NOMO-1 treated with dmso at 0.1 percent for 144 hours (cell line): Measurements from ENCODE around the gene UBXN10.

ENCODE experiments used
- DNase-seq: peaks from one replicate; lab custom pipeline; 2025; ENCODE audit not compliant: unreplicated experiment; lab: John Stamatoyannopoulos, UW

Gene UBXN10

DNA sequence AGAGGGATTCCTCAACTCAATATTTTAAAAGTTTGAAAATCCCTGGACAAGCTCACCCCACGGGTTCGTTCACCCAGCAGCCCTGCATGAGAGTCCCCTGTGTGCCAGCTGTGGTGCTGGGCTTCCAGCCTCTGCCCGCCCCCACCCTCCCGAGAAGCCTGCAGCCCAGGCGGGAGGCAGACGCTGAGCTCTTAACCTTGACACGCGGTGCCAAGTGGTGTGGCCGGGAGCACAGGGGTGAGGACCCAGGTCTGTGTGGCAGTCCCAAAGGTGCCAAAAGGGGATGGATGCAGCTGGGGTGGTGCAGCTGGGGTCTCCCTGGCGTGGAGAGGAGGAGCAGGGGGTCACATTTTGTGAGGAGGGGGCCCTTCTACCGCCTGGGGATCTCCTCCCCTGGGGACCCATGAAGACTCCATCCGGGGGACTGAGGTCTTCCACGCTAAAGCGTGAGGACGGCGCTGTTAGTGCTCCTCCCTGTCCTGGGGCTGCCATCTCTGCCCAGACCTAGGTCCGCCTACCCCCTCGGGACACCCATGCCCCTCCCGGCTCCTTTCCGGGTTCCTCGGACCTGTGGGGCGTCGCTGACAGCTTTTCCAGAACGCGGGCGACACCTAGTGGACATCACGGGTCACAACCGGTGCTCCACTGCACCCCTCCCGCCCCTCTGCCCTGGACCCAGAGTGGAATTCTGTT lies 33.8 kb upstream of the UBXN10 start:
- peak; percentile 61 for DNase-seq

DNA sequence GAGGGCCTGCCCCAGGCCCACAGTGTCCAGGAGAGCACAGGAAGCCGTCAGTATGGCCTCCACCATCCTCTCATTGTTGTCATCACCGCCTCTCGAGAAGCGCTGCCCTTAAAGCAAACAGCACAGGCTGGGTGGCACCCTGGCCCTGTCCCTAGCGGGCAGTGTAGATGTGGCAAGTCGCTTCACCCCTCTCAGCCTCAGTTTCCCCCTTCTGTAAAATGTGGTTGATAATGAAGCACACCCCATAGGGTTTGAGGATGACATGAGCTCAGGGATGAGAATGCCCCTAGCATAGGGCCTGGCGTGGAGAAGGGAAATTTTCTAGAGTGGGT lies 33.3 kb upstream of the UBXN10 start:
- DNase-seq, result no peak

DNA sequence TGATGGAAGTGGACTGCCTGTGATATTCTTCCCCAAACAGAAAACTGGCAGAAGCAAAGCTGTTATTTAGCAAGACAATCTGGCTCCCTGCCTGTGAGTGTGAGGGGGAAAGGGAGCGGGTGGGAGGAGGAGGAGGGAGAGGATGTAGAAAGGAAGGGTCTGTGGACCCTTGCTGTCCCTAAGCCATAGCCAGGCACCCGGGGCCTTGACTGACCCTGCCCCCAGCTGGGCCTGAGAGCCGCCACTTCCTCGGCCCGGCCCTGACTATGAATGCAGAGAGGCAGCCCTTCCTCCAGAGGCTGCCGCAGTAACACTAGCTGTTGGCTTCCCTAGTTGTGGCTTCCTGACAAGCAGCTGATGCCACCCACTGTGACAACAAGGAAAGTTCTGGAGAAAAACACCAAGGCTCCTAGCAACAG lies 32.9 kb upstream of the UBXN10 start:
- peak; percentile 7 for DNase-seq

DNA sequence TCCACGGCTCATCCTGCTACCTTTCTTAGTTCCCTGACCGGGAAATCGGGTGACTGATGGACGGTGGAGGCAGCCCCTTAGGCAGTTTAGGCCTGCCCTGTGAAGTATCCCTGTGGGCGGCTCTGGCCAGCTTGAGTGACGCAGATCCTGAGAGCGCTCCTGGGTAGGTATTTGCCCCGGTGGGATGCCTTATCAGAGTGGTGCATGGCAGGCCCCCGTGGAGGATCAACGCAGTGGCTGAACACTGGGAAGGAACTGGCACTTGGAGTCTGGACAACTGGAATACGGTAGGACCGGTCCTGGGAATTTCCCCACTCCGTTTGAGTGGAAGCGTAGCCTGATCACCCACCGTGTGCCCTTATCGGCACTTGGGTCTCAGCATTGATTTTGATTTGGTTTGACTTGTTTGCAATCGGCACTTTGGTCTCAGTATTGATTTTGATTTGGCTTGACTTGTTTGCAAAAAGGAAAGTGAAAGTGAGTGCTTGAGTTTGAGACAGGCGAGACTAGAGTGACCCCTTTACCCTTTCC lies 31.5 kb upstream of the UBXN10 start:
- DNase-seq, result no peak

DNA sequence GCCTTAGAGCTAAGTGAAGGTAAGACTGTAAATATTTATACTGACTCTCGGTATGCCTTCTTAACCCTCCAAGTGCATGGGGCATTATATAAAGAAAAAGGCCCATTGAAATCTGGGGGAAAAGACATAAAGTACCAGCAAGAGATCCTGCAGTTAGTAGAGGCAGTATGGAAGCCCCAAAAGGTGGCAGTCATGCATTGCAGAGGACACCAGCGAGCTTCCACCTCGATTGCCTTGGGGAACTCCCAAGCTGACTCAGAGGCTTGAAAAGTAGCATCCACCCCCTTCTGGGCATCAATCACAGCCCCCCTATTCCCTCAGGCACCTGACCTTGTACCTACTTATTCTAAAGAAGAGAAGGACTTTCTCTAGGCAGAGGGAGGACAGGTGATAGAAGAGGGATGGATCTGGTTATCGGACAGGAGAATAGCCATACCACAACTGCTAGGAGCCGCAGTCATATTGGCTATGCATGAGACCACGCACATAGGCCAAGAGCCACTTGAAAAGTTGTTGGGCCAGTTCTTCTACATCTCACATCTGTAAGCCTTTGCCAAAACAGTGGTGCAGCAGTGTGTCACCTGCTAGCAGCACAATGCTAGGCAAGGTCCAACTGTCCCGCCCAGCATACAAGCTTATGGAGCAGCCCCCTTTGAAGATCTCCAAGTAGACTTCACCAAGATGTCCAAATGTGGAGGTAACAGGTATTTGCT lies 27.4 kb upstream of the UBXN10 start:
- DNase-seq, result no peak

DNA sequence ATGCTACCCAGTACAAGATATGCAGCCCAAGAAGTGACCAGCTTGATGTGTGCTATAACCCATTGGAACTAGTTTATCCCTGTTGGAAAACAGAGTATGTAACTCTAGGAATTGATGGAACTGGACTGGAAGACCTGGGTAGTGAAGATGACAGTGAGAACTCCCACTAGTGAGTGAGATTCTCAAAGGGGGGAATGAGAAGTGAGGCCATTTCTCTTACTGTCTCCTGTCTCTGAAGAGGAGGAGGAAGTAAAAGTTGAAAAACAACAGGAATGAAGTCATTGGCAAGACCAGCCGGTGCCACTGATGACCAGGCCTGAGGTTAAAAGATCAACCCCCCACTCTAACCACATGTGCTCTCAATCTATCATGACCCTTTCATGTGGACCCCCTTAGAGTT lies 25.9 kb upstream of the UBXN10 start:
- no peak for DNase-seq

DNA sequence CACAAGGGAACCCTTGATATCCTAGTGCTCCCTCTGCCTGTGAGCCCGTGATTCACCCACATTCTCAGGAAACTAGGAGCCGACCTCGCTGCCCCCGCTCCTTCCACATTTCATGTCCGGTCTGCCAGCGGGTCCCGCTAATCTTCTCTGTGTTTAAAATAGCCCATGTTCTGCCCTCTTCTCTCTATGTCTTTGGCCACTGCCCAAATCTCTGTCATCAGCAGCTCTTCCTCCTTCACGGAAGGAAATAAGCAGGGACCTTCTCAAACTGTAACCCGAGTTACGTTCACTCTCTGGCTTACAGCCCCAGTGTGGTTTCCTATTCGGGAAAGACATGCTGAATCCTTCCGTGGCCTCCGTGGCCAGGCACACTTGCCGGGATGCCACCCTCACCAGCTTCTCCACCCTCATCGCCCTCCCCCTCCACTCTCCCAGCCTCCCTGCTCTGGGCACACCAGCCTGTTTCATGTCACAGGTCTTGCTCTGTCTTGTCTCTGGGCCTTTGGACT lies 21.1 kb upstream of the UBXN10 start:
- peak; percentile 6 for DNase-seq

DNA sequence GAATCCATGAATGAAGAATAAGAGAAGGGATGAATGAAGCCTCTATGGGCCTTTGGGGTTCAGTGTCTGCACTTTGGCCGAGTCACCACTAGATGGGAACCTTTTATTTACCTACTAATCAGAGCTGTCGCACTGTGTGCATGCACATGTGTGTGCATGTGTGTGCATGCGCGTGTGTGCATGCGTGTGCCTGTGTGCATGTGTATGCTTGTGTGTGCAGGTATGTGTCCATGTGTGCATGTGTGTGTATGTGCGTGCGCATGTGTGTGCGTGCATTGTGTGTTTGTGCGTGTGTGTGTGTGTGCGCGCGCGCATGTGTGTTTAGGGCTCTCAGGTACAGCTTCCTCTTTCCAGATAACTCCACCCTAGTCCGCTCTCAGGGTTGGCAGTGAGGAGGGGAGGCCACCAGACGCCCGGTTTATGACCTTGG lies 20.4 kb upstream of the UBXN10 start:
- peak; percentile 82 for DNase-seq

DNA sequence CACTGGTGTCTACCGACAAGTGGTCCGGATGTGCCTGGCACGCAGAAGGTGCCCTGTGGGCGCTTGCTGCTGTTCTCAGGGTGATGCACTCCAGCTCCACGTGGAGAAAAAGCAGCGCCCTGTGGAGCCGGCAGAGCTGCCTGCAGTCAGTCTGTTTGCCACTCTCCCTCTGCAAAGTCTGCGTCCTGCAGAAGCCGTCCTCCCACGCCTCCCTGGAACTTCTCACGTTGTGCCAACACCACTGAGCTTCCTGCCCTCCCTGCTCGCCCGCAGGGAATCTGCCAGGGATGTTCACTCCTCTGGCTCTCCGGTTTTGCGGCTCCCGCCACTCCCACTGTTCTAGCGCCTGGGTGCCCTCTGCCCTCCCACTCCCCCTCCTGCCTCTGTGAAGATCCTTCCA lies 19.8 kb upstream of the UBXN10 start:
- no peak for DNase-seq

DNA sequence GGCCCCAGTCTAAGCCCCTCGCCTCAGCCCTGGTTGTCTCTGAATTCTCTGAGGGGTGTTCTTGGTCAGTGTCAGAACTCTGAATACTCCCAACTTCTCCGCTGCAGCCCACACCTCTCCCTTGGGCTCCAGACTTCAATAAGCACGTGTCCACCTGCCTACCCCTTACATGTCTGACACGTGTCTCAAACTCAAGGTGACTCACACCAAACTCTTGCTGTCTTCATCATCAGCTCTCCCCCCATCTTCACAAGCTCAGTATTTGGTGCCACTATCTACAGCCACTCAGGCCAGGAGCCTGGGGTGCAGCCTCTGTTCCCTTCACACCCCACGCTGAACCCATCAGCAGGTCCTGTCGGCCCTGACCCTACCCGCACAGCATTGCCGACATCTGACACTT lies 18.8 kb upstream of the UBXN10 start:
- DNase-seq, result no peak

DNA sequence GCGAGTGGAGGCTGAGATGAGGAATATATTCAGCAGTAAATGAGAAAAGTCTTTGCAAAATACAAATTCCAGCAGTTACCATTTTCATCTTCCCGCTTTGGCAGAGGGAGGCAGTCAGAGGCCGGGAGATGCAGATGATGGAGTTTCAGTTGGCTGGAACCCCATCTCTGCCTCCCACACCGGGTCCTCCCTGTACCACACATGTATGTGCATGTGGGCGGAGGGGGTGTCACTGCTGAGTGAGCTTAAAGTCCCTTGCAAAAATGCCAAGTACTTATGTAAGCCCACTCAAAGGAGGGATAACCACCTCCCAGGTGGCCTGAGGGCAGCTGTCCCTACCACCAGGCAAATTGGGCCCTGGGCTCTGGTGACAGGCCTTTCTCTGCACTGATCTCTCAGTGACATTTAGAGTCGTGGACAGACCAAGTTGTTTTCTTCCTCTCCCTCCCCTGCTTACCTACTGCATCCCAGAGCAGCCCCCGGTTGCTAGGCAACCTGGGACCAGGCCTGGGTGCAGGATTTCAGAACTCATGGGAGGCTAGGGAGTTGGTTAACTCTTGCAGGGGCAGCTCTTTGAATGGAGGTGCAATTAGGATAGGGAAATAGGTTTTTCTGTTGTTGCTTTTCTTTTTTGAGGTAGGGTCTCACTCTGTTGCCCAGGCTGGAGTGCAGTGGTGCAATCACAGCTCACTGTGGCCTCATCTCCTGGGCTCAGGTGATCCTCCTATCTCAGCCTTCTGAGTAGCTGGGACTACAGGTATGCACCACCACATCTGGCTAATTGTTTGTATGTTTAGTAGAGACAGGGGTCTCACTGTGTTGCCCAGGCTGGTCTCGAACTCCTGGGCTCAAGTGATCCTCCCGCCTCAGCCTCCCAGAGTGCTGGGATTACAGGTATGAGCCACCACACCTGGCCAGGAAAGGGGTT lies 17.1 kb upstream of the UBXN10 start:
- DNase-seq, result no peak

DNA sequence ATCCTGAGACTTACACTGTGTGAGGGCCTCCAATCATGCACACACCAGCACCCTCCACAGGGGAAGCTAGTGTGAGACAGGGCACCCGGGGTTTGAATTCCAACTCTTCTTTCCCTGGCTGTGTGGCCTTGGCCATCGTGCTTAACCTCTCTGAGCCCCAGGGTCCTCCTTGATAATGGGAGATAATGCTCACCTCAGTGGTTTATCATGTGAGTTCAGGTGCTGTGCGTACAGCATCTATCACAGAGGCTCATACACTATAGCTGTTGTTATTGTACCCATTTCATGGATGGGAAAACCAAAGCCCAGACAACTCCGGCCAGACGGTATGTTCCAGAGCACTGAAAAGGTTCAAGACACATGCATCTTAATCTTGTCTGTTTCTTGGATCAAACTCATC lies 16.0 kb upstream of the UBXN10 start:
- no peak for DNase-seq

DNA sequence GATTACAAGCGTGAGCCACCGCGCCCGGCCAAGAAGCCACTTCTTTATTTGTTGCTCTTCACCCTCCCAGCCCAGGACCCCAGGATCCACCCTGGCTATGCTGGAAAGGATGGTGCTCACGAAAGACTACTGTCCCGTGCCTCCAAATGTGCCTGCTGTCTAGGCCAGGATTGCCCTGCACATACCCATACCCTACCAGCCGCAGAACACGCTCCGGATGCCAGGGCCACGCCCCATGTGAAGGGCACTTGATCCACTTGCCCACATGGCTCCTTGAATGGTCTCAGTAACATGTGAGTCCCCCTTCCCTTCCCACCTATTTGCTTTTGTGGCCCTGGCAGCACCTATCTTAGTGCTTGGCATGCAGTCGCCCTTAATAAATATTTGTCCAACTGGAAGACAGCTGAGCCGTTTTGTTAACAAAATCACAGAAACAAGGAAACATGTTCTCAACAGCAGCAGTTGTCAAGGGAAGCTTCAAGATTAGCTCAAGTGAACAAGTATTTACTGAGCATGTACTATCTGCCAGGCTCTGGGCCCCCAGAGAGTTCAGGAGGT lies 13.8 kb upstream of the UBXN10 start:
- no peak for DNase-seq

DNA sequence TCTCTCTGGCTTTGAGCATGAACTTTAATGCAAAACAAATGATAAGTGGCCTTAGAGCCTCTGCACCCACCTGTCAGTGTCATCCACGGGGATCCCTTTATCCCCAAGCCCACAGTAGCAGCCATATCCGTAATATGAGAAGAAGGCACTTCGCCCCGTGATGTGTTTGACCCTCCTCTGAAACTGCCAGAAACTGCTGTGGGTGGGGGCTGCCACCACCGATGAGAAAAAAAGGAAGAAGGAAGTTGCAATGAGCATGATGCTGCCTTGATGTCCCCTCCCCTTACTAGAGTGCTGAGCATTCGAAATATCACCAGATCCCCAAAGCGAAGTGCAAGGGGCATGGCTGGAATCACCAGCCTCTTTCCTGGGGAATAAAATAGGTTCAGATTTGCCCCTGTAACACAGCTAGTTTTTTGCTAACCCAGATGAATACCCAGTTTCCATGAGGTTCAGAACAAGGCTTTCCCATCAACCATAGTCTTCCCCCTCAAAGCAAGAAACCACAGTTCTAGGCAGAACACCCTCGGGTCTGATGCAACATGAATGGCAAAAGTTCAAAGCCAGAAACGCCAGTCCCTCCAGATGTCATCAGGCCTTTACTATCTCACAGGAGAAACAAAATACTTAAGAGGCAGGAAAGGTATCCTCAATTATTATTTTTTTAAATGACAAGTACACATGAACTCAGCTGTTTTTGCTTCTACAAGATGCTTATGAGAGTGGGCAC lies 10.8 kb upstream of the UBXN10 start:
- peak; percentile 32 for DNase-seq

DNA sequence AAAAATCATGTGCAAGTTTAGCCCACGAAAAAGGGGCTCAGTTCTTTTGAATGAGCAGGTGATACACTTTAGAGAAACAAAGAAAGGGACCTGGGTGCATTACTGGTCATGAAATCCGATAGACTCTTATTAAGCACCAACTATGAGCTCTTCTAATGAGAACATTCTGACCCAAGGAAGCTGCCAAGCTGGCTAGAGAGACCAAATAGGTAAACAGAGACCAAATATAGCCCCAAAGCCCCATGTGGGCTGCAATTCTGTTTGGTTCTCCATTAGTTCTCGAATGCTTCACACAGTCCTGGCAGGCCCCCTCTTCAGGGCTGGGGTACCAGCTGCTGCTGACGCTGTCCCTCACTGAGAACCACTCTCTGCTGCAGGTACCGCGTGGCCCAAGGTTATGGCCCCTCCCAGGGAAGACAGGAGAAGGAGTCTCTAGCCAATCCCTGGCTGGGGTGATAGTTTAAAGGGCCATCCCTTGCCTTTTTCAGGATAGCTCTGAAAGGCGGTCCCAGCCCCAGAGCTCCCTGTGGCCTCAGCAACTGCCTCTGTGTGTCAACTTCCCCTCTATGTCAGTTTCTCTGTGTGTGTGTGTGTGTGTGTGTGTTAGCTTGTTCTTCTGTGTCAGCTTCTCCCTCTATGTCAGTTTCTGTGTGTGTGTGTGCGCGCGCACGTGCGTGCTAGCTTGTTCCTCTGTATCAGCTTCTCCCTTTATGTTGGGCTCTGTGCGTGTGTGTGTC lies 7.1 kb upstream of the UBXN10 start:
- DNase-seq, result peak; percentile 39

DNA sequence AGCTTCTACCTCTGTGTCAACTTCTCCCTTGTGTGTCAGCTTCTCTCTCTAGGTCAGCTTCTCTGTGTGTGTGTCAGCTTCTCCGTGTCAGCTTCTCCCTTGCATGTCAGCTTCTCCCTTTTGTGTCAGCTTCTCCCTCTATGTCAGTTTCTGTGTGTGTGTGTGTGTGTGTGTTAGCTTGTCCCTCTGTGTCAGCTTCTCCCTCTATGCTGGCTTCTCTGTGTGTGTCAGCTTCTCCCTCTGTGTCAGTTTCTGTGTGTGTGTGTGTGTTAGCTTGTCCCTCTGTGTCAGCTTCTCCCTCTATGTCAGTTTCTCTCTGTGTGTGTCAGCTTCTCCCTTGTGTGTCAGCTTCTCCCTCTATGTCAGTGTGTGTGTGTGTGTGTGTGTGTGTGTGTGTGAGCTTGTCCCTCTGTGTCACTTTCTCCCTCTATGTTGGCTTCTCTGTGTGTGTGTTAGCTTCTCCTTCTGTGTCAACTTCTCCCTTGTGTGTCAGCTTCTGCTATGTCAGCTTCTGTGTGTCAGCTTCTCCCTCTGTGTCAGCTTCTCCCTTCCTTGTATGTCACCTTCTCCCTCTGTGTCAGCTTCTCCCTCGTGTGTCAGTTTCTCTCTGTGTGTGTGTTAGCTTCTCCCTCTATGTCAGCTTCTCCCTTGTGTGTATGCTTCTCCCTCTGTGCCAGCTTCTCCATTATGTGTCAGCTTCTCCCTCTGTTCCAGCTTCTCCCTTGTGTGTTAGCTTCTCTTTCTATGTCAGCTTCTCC lies 6.3 kb upstream of the UBXN10 start:
- no peak for DNase-seq

DNA sequence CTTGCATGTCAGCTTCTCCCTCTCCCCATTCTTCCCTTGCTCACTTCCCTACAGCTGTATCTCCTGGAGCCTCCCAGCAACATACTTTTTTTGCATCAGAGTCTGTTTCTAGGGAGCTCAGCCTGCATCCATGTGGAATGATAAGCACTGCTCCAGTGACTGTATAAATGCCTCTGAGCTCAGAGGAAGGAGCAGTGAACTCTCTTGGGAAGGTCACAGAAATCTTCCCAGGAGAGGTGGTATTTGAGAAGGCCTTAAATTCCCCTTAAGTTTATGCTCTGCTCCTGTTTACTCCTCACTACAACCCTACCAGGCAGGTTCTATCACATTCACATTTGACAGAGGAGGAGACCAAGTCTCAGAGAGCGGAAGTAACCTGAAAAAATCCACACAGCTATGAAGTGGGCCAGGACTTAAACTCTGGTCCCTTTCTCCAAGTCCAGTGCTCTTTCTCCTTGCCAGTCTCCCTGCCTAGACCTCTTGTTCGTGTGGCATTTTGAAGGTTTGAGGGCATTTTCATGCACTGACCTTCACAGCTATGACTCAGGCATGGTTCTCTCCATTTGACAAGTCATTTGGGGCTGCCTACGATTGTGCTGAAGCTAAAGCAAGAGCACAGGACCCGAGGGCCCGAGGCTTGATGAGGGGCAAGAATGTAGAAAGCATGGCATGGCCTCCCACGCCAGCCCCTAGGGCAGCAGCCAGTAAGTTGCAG lies 5.6 kb upstream of the UBXN10 start:
- DNase-seq, result no peak

DNA sequence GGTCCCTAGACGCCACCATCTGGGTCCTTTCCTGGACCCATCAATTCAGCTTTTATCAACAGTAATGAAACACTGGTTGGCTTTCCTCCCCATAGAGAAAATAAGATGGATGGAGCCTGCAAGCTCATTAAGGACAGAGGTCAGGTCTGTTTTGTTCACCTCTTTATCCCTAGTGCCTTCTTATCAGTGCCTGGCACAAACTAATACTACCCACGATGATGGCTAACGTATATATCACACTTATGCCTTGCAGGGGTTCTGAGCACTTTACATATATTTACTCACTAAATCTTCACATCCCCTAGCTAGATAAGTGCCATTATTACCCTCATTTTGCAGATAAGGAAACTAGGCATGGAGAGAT lies 5.1 kb upstream of the UBXN10 start:
- no peak for DNase-seq
